ENCODE results near the gene RNF150.
A peak's percentile ranks its signal among the peaks of the same experiment; 100 is the strongest.

RNF150 gene

GRCh38 chr4:141133146-141133998, at the start of gene RNF150:
RNF150 (minus strand) TSS chr4:141133469.
- Mint-ChIP-seq H3K27ac (peak within 1 kb of the TSS; percentile 95), H3K9me3 (no peaks in the 10 kb centered on the region), H3K4me1 (peaks cover 35% of the 10 kb centered on the region), H3K27me3 (ENCODE audit: low read depth, poor library complexity) (peaks cover 59% of the 10 kb centered on the region), H3K36me3 (ENCODE audit: low read depth) (no peaks in the 10 kb centered on the region), H3K4me3 (peak within 1 kb of the TSS; percentile 96)
- DNase-seq: peak; percentile 79
- TF ChIP-seq, protein P1, sequence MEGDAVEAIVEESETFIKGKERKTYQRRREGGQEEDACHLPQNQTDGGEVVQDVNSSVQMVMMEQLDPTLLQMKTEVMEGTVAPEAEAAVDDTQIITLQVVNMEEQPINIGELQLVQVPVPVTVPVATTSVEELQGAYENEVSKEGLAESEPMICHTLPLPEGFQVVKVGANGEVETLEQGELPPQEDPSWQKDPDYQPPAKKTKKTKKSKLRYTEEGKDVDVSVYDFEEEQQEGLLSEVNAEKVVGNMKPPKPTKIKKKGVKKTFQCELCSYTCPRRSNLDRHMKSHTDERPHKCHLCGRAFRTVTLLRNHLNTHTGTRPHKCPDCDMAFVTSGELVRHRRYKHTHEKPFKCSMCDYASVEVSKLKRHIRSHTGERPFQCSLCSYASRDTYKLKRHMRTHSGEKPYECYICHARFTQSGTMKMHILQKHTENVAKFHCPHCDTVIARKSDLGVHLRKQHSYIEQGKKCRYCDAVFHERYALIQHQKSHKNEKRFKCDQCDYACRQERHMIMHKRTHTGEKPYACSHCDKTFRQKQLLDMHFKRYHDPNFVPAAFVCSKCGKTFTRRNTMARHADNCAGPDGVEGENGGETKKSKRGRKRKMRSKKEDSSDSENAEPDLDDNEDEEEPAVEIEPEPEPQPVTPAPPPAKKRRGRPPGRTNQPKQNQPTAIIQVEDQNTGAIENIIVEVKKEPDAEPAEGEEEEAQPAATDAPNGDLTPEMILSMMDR (IDR thresholded peaks at IDR 0.05): peak; percentile 64

- H3K4me3 Mint-ChIP-seq: no peak overlapping the region
- H3K4me1 Mint-ChIP-seq: no peaks in the 10 kb centered on the region
- no peak for DNase-seq
- peaks cover 8% of the 10 kb centered on the region for H3K27me3 Mint-ChIP-seq (ENCODE audit: low read depth, poor library complexity)
- TF ChIP-seq, protein P1 (IDR thresholded peaks at IDR 0.05): no peak
- H3K9me3 Mint-ChIP-seq: peaks cover 8% of the 10 kb centered on the region
- no peak overlapping the region for H3K27ac Mint-ChIP-seq
- H3K36me3 Mint-ChIP-seq (ENCODE audit: low read depth): no peaks in the 10 kb centered on the region
These were observed 47.9 kb upstream of the RNF150 start for GRCh38 chr4:141180991-141181761.

- DNase-seq: no peak
- Mint-ChIP-seq H3K27ac (no peak overlapping the region), H3K27me3 (ENCODE audit: low read depth, poor library complexity) (peaks cover 11% of the 10 kb centered on the region), H3K36me3 (ENCODE audit: low read depth) (no peaks in the 10 kb centered on the region), H3K4me1 (peaks cover 10% of the 10 kb centered on the region), H3K4me3 (no peak overlapping the region), H3K9me3 (peaks cover 3% of the 10 kb centered on the region)
- TF ChIP-seq, protein P1 (IDR thresholded peaks at IDR 0.05): no peak
These were observed 46.5 kb upstream of the RNF150 start for GRCh38 chr4:141179474-141180373.

GRCh38 chr4:141177171-141177570, 43.9 kb upstream of the RNF150 start:
- Mint-ChIP-seq H3K9me3 (no peaks in the 10 kb centered on the region), H3K4me3 (no peak overlapping the region), H3K4me1 (peaks cover 14% of the 10 kb centered on the region), H3K36me3 (ENCODE audit: low read depth) (no peaks in the 10 kb centered on the region), H3K27me3 (ENCODE audit: low read depth, poor library complexity) (peaks cover 10% of the 10 kb centered on the region), H3K27ac (no peak overlapping the region)
- TF ChIP-seq, protein P1 (IDR thresholded peaks at IDR 0.05): no peak
- DNase-seq: no peak

GRCh38 chr4:141174457-141174856, 41.2 kb upstream of the RNF150 start:
- Mint-ChIP-seq H3K9me3 (no peaks in the 10 kb centered on the region), H3K27me3 (ENCODE audit: low read depth, poor library complexity) (peaks cover 15% of the 10 kb centered on the region), H3K4me3 (no peak overlapping the region), H3K36me3 (ENCODE audit: low read depth) (no peaks in the 10 kb centered on the region), H3K4me1 (peaks cover 14% of the 10 kb centered on the region), H3K27ac (no peak overlapping the region)
- DNase-seq: no peak
- TF ChIP-seq, protein P1 (IDR thresholded peaks at IDR 0.05): no peak
